ENCODE data around the gene EXTL2.

- TF ChIP-seq CTCF (conservative IDR thresholded peaks at IDR 0.05): no peak
- no peak for TF ChIP-seq ZFX (IDR thresholded peaks at IDR 0.05)
Measured at GRCh38 chr1:100907887-100908286, 13.2 kb upstream of the EXTL2 start.

Data from C4-2B (cell line).